ENCODE results near the gene ASPDH. TPM values are rescaled to one million over a fixed set of nuclear protein-coding genes. Genes with fewer than 3 reads are reported as not detected.

Gene ASPDH
- total and polyA plus RNA-seq, 2 donors (not counting 3 experiments of a cell fraction or from before 2014, with no cell fraction given) = not detected

DNA sequence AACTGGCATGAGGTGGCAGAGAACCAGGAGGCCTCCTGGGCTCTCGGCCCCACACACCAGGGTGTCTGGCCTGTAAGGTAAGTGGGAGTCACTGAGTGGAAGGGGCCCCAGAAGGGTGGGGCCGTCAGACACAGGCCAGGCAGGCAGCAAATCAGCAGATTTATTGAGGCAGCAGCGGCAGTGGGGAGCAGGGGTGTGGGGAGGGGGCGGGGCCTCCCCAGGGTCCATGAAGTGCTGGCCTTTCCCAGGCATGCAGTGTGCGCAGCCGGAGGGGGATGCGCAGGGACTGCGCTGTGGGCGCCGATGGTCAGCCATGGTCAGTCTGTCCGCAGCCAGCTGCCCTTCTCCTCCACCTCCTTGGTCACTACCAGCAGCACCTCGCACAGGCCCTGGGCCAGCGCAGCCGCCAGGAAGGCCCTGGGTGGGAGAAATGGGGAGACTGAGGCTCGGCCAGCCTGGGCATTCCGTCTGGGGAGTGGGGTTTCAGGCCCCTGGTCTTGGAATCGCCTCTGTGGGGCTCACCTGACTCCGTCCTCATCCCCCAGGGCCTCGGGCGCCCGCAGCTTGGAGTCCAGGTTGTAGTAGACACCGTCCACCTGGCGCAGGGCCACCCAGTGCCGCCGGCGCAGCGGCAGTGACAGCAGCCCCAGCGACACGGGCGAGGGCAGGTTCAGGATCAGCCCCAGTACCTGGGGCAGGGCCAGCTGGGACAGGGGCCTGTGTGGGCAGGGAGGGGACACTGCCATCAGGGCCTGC, 7.7 kb downstream of the ASPDH start:
- no peak for TF ChIP-seq POLR2AphosphoS5 (IDR thresholded peaks at IDR 0.05; ENCODE audit: insufficient read depth, low read depth, low read length)
- no peak for TF ChIP-seq FOS (IDR thresholded peaks at IDR 0.05; ENCODE audit: borderline replicate concordance, insufficient read depth, low read length)
- TF ChIP-seq, protein P1, sequence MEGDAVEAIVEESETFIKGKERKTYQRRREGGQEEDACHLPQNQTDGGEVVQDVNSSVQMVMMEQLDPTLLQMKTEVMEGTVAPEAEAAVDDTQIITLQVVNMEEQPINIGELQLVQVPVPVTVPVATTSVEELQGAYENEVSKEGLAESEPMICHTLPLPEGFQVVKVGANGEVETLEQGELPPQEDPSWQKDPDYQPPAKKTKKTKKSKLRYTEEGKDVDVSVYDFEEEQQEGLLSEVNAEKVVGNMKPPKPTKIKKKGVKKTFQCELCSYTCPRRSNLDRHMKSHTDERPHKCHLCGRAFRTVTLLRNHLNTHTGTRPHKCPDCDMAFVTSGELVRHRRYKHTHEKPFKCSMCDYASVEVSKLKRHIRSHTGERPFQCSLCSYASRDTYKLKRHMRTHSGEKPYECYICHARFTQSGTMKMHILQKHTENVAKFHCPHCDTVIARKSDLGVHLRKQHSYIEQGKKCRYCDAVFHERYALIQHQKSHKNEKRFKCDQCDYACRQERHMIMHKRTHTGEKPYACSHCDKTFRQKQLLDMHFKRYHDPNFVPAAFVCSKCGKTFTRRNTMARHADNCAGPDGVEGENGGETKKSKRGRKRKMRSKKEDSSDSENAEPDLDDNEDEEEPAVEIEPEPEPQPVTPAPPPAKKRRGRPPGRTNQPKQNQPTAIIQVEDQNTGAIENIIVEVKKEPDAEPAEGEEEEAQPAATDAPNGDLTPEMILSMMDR (IDR thresholded peaks at IDR 0.05; ENCODE audit: extremely low read depth in 1 of 2, insufficient read depth in 1 of 2, low read depth in 1 of 2, low read length in 2 of 2) = no peak
- TF ChIP-seq GATA2 (IDR thresholded peaks at IDR 0.05; ENCODE audit: insufficient read depth, insufficient read length, low read depth, low read length) = no peak
- no peak for TF ChIP-seq JUN (IDR thresholded peaks at IDR 0.05; ENCODE audit: borderline replicate concordance, insufficient read depth, insufficient read length, low read depth)
- TF ChIP-seq, protein P2, sequence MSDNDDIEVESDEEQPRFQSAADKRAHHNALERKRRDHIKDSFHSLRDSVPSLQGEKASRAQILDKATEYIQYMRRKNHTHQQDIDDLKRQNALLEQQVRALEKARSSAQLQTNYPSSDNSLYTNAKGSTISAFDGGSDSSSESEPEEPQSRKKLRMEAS (IDR thresholded peaks at IDR 0.05; ENCODE audit: insufficient read depth, insufficient read length) = no peak
- TF ChIP-seq MYC (IDR thresholded peaks at IDR 0.05; ENCODE audit: low read depth, low read length) = no peak
- TF ChIP-seq POLR2A (IDR thresholded peaks at IDR 0.05; ENCODE audit: low read depth, low read length) = no peak
- TF ChIP-seq EZH2 (IDR thresholded peaks at IDR 0.05; ENCODE audit: borderline replicate concordance, low read depth, low read length, severe bottlenecking) = no peak
- Histone ChIP-seq H3K27me3 (ENCODE audit: control insufficient read depth in 2 of 2, insufficient read depth in 2 of 2, low read length in 2 of 2) (no peaks in the 10 kb centered on the region), H4K20me1 (replicated peaks; ENCODE audit: control insufficient read depth, extremely low read depth, insufficient read depth, low read length) (no peaks in the 10 kb centered on the region), H3K9me3 (replicated peaks; ENCODE audit: control insufficient read depth, insufficient read depth, low read length) (no peaks in the 10 kb centered on the region), H3K9ac (replicated peaks; ENCODE audit: extremely low read depth, insufficient read depth, low read length) (no peak overlapping the region), H3K79me2 (ENCODE audit: control insufficient read depth, insufficient read depth, low read length) (no peaks in the 10 kb centered on the region), H3K27ac (ENCODE audit: insufficient read depth, low read depth, low read length) (no peak overlapping the region), H3K9me1 (replicated peaks; ENCODE audit: control insufficient read depth, extremely low read depth, insufficient read depth, low read length) (no peaks in the 10 kb centered on the region), H2AFZ (ENCODE audit: low read depth, low read length) (no peak overlapping the region), H3K4me2 (ENCODE audit: insufficient read depth, low read length) (no peak overlapping the region), H3K4me1 (ENCODE audit: control insufficient read depth, extremely low read depth, insufficient read depth, low read length) (peaks cover 7% of the 10 kb centered on the region), H3K4me3 (replicated peaks in 1 of 3; ENCODE audit: insufficient read depth in 1 of 3, low read depth in 1 of 3, low read length in 3 of 3) (no peak overlapping the region), H3K36me3 (ENCODE audit: control insufficient read depth in 2 of 2, extremely low read depth in 1 of 2, insufficient read depth in 2 of 2, low read length in 2 of 2) (no peaks in the 10 kb centered on the region)
- FAIRE-seq (no peak), DNase-seq (ENCODE audit: low read depth, low spot score) (no peak)
- intact Hi-C loops (cut with micrococcal nuclease) (no loop called here), dilution Hi-C loops (cut with MboI; ENCODE audit: extremely low pct_ligation_motif_present, low sequenced_read_pairs) (no loop called here)
- ChIA-PET POLR2A (no interaction called here), CTCF (no interaction called here)
- no TSS peak for BruUV-seq (replicated peaks)

Measured in endothelial cell of umbilical vein (primary cell).